Right lobe of liver (tissue), 4 donors: ENCODE data around the gene SV2B.
"Not testable (repeated sequence)": the region's sequence is repeated elsewhere in the genome, so short reads cannot be mapped to it uniquely, and the experiment has no call there.

Experiments
- POLR2A ChIP-seq: fragments of 450-650 bp; IDR thresholded peaks from one replicate; pipeline ENCODE4 v1.6.1; 2017; ENCODE audit warnings: antibody characterized with exemption, mild to moderate bottlenecking
- TF ChIP-seq, protein P1 (sequence below), 4 donors: fragments of 200-600 bp in 3 of 4; fragments of 450-650 bp in 1 of 4; IDR thresholded peaks; one replicate each; pipeline versions ENCODE4 v1.5.1 to v1.8.0; 2016 to 2022; ENCODE audit warnings: antibody characterized with exemption in 4 of 4, mild to moderate bottlenecking in 2 of 4
- donor health status: DM: no; HTN: no; CAD: no.
- donor health status: DM: no; HTN: no; CAD: no.
- donor health status: DM: no; HTN: yes; CAD: no.

DNA sequence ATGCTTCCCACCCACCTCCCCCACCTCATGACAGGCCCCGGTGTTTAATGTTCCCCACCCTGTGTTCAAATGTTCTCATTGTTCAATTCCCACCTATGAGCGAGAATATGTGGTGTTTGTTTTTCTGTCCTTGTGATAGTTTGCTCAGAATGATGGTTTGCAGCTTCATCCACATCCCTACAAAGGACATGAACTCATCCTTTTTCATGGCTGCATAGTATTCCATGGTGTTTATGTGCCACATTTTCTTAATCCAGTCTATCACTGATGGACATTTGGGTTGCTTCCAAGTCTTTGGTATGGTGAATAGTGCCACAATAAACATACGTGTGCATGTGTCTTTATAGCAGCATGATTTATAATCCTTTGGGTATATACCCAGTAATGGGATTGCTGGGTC, 244.9 kb downstream of the SV2B start:
- TF ChIP-seq, protein P1, sequence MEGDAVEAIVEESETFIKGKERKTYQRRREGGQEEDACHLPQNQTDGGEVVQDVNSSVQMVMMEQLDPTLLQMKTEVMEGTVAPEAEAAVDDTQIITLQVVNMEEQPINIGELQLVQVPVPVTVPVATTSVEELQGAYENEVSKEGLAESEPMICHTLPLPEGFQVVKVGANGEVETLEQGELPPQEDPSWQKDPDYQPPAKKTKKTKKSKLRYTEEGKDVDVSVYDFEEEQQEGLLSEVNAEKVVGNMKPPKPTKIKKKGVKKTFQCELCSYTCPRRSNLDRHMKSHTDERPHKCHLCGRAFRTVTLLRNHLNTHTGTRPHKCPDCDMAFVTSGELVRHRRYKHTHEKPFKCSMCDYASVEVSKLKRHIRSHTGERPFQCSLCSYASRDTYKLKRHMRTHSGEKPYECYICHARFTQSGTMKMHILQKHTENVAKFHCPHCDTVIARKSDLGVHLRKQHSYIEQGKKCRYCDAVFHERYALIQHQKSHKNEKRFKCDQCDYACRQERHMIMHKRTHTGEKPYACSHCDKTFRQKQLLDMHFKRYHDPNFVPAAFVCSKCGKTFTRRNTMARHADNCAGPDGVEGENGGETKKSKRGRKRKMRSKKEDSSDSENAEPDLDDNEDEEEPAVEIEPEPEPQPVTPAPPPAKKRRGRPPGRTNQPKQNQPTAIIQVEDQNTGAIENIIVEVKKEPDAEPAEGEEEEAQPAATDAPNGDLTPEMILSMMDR (IDR thresholded peaks at IDR 0.05): not testable (repeated sequence)
- not testable (repeated sequence) for TF ChIP-seq POLR2A
